Small intestine (tissue), 7 donors: ENCODE data around the gene GBX1. TPM values are rescaled to one million over a fixed set of nuclear protein-coding genes. Genes with fewer than 3 reads are reported as not detected.

Experiments used
- DNase-seq, 2 donors: peaks; one replicate each; pipeline versions ENCODE4 v3.0.0 to v3.0.0-alpha.2; 2013
- FAIRE-seq: peaks from 2 replicates; lab custom pipeline; 2012; peaks lifted over from hg19 to GRCh38; lab: Jason Lieb, UNC
- H3K27ac ChIP-seq, 3 donors: one replicate each; pipeline ENCODE4 v1.5.1; 2013; ENCODE audit warnings: low read length in 2 of 3, mild to moderate bottlenecking in 2 of 3, control low read depth in 1 of 3, inconsistent platforms in 1 of 3, low read depth in 1 of 3, moderate library complexity in 1 of 3
- H3K27me3 ChIP-seq, 3 donors: one replicate each; pipeline ENCODE4 v1.6.1; 2013; ENCODE audit warnings: low read length in 3 of 3, inconsistent platforms in 1 of 3; ENCODE audit not compliant: control insufficient read depth in 3 of 3, insufficient read depth in 3 of 3
- H3K36me3 ChIP-seq, 3 donors: one replicate each; pipeline ENCODE4 v1.6.1; 2013; ENCODE audit warnings: low read length in 3 of 3, inconsistent platforms in 1 of 3, low read depth in 1 of 3, mild to moderate bottlenecking in 1 of 3, moderate library complexity in 1 of 3; ENCODE audit not compliant: control insufficient read depth in 3 of 3, insufficient read depth in 2 of 3
- H3K4me1 ChIP-seq, 3 donors: one replicate each; pipeline ENCODE4 v1.6.1; 2013; ENCODE audit warnings: low read length in 2 of 3, inconsistent platforms in 1 of 3, low read depth in 1 of 3, mild to moderate bottlenecking in 1 of 3, moderate library complexity in 1 of 3; ENCODE audit not compliant: control insufficient read depth in 3 of 3, insufficient read depth in 2 of 3
- H3K4me3 ChIP-seq, 3 donors: one replicate each; pipeline ENCODE4 v1.5.1; 2013; ENCODE audit warnings: low read length in 3 of 3, control low read depth in 1 of 3, inconsistent platforms in 1 of 3, low read depth in 1 of 3, mild to moderate bottlenecking in 1 of 3, moderate library complexity in 1 of 3
- H3K9me3 ChIP-seq, 2 donors: one replicate each; pipeline ENCODE4 v1.6.1; 2013; ENCODE audit warnings: low read depth in 1 of 2, low read length in 1 of 2; ENCODE audit not compliant: control insufficient read depth in 2 of 2, insufficient read depth in 1 of 2
- WGBS, 3 donors: extraction: QIAGEN DNeasy Blood & Tissue Kit; methylation state at CpG; one replicate each; pipeline ENCODE4 v1.1.7; 2013; 5-methylcytosine and 5-hydroxymethylcytosine counted together
- polyA plus RNA-seq, 4 donors: library from polyadenylated mRNA; stranded (reverse) in 3 of 4; unstranded in 1 of 4; fragments of 200-250 nt in 3 of 4; fragments of 120-200 nt in 1 of 4; gene quantifications; one replicate each; pipeline versions ENCODE4 v1.2.1 to v1.2.3, GENCODE V29; 2013
- donor health status: healthy with polysubstance abuse.
- donor health status: control.
- donor health status: control.
- donor health status: Bipolar disorder and iron deficiency.
- donor health status: healthy.

The GBX1 gene
- polyA plus RNA-seq, 4 donors, result 0.06 TPM; not detected in 3

DNA sequence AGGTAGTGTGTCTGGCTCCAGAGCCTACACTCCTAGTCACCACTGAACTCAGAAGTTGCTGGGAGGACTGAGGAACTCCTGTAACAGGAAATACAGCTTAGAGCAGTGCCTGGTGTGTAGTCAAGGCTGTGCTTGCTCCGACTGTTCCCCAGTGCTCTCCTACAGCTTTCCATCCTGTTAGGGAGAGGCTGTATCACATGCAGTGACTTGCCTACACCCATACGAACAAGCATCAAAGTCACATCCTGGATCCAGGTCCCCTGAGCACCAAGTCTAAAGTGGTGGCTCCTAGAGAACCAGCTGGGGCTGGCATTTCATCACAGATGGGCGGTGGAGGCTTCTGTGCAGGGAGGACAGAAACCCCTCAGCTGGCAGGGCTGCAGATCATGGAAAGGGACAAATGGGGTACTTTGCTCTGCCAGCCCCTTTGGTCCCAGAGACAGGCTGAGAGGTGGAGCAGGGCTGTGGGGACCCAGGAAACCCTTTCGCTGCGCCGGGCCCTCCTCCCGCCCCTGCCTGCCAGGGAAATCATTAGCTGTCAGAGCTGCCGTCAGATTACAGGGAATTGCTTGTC is 11.9 kb upstream of the GBX1 start:
- Histone ChIP-seq H3K4me3 (no peak overlapping the region), H3K36me3 (no peaks in the 10 kb centered on the region), H3K27me3 (peaks cover 0 to 32% (median 0%) of the 10 kb centered on the region in 3 donors), H3K27ac (no peak overlapping the region), H3K9me3 (peaks cover 0 to 4% of the 10 kb centered on the region in 2 donors), H3K4me1 (no peaks in the 10 kb centered on the region)
- 66 to 82% (median 73%) methylated on average over 8 of the region's 8 CpGs for WGBS, 3 donors
- FAIRE-seq, result no peak
- no peak for DNase-seq

- 40 to 74% (median 60%) methylated on average over 2 of the region's 2 CpGs for WGBS, 3 donors
- H3K27me3 ChIP-seq, result peaks cover 0 to 32% (median 0%) of the 10 kb centered on the region in 3 donors
- no peaks in the 10 kb centered on the region for H3K36me3 ChIP-seq
- no peak for DNase-seq
- H3K4me1 ChIP-seq, result no peaks in the 10 kb centered on the region
- no peak overlapping the region for H3K4me3 ChIP-seq
- H3K9me3 ChIP-seq, result peaks cover 0 to 7% of the 10 kb centered on the region in 2 donors
- H3K27ac ChIP-seq, result no peak overlapping the region
- no peak for FAIRE-seq
Measured at GRCh38 chr7:151178831-151179230, 11.3 kb upstream of the GBX1 start.

- WGBS, 3 donors, result 90 to 97% (median 91%) methylated on average over 9 of the region's 9 CpGs
- H3K36me3 ChIP-seq, result no peaks in the 10 kb centered on the region
- H3K9me3 ChIP-seq, result peaks cover 0 to 13% of the 10 kb centered on the region in 2 donors
- H3K27ac ChIP-seq, result no peak overlapping the region
- peaks cover 0 to 38% (median 0%) of the 10 kb centered on the region in 3 donors for H3K27me3 ChIP-seq
- FAIRE-seq (no peak), DNase-seq (no peak)
- H3K4me1 ChIP-seq, result no peaks in the 10 kb centered on the region
- H3K4me3 ChIP-seq, result no peak overlapping the region
Measured at GRCh38 chr7:151178236-151178635, 10.7 kb upstream of the GBX1 start.

GRCh38 chr7:151177310-151177709 is 9.8 kb upstream of the GBX1 start:
- DNase-seq (no peak), FAIRE-seq (no peak)
- Histone ChIP-seq H3K9me3 (peaks cover 0 to 19% of the 10 kb centered on the region in 2 donors), H3K36me3 (no peaks in the 10 kb centered on the region), H3K4me3 (no peak overlapping the region), H3K27me3 (peaks cover 0 to 46% (median 0%) of the 10 kb centered on the region in 3 donors), H3K27ac (no peak overlapping the region), H3K4me1 (no peaks in the 10 kb centered on the region)
- WGBS, 3 donors, result 68 to 91% (median 86%) methylated on average over 1 of the region's 1 CpG

DNA sequence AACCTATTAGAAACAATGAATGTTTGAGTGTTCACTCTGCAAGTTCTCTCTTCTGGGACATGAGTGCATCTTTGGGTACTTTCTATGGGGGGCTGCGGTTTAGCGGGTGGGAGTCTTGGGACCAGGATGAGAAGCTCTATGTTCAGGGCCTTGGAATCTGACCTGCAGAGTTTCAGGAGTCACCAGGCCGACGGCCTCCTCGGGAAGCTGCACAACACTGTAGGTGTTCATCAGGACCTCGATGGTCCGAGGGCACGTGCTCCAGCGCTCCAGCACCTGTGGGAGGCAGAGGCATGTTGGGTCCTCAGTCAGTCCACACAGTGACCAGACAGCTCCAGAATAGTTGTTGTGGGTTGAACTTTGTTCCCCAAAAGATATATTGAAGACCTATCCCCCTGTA is 8.9 kb upstream of the GBX1 start:
- FAIRE-seq (no peak), DNase-seq (no peak)
- WGBS, 3 donors, result 89 to 90% (median 90%) methylated on average over 9 of the region's 9 CpGs
- no peaks in the 10 kb centered on the region for H3K4me1 ChIP-seq
- H3K36me3 ChIP-seq, result no peaks in the 10 kb centered on the region
- H3K27me3 ChIP-seq, result peaks cover 0 to 48% (median 0%) of the 10 kb centered on the region in 3 donors
- peaks cover 0 to 19% of the 10 kb centered on the region in 2 donors for H3K9me3 ChIP-seq
- no peak overlapping the region for H3K4me3 ChIP-seq
- no peak overlapping the region for H3K27ac ChIP-seq

- FAIRE-seq, result no peak
- no peak overlapping the region for H3K4me3 ChIP-seq
- WGBS, 3 donors, result 62 to 72% (median 70%) methylated on average over 23 of the region's 23 CpGs
- H3K27ac ChIP-seq, result no peak overlapping the region
- DNase-seq, result no peak
- H3K4me1 ChIP-seq, result no peaks in the 10 kb centered on the region
- peaks cover 0 to 51% (median 0%) of the 10 kb centered on the region in 3 donors for H3K27me3 ChIP-seq
- H3K9me3 ChIP-seq, result peaks cover 0 to 19% of the 10 kb centered on the region in 2 donors
- H3K36me3 ChIP-seq, result no peaks in the 10 kb centered on the region
Measured at GRCh38 chr7:151175793-151176311, 8.4 kb upstream of the GBX1 start.

DNA sequence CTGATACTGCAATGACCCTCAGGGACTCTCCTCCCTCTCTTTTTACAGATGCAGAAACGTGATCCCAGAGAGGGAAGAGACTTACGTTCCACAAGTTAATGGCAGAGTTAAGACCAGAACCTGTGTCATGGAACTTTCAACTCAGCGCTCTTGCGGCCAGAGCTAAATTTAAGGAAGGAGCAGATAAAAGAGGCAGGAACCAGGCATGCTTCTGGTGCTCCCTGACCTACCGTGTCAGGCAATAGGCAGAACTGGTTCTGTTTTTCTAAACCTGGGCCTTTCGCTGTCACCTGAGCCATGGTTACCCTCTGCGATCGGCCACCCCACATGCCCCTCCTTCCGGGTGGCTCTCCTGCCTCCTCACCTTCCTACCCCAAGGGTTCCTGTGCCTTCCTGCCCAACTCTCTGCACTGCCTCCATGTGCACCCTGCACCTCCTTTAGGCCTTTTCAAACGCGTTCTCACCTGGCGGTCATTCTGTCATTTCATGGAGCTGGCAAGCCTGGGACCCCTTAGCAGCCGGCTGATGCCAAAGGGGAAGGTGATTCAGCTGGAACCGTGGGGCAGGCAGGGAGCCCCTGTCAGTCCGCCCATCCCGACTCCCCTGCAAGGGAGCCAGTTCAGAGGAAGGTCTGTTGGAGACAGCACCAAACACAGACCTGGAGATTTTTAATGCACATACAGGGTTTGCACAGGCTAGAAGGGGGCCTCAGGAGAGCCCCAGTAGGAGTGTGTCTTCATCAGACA is 7.7 kb upstream of the GBX1 start:
- 80 to 81% (median 80%) methylated on average over 16 of the region's 16 CpGs for WGBS, 3 donors
- H3K9me3 ChIP-seq, result peaks cover 0 to 19% of the 10 kb centered on the region in 2 donors
- H3K36me3 ChIP-seq, result no peaks in the 10 kb centered on the region
- peaks cover 0 to 56% (median 0%) of the 10 kb centered on the region in 3 donors for H3K27me3 ChIP-seq
- FAIRE-seq, result no peak
- no peak overlapping the region for H3K4me3 ChIP-seq
- no peak for DNase-seq
- H3K4me1 ChIP-seq, result no peaks in the 10 kb centered on the region
- no peak overlapping the region for H3K27ac ChIP-seq

DNA sequence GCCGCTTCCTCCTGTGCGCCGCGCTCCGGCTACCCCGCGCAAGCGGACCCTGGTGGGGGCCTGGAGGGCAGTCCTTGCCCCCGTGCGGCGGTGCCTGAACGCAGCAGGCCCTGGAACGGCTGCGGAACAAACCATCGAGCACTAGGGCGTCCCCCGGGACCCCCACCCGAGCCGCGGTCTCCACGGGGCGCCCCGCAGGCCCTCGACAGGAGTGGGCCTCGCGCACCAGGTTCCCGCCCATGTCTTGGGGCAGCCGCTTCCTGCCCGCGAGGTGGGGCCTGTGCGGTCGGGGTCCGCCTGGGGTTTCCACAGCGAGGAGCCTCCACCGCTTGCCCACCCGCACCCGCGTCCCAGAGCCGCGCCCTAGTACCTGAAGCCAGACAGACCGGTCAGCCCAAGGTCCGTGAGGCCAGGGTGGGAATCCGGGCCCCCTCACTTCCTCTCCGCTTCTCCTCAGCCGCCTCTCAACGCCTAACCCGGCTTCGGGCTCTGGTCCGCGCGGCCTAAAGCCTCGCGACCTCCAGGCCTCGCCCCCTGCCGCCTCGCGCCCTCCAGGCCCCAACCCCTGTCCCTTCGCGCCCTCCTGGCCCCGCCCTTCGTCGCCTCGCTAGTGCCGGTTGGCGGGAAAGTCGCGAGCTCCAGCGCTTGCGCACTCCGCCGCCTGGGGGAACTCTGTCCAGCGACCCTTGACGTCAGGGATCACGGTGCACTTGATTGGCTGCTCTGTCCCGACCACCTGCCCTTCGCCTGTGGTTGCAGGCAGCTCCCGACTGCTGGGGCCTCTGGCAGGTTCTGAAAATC is 7.0 kb upstream of the GBX1 start:
- Histone ChIP-seq H3K4me3 (no peak overlapping the region), H3K27ac (no peak overlapping the region), H3K4me1 (no peaks in the 10 kb centered on the region), H3K27me3 (peaks cover 0 to 56% (median 0%) of the 10 kb centered on the region in 3 donors), H3K9me3 (peaks cover 0 to 19% of the 10 kb centered on the region in 2 donors), H3K36me3 (no peaks in the 10 kb centered on the region)
- WGBS, 3 donors, result 63 to 74% (median 70%) methylated on average over 66 to 77 of the region's 77 CpGs
- DNase-seq, result peak in 1 of 2 donors; percentile 32
- FAIRE-seq, result no peak
